OCI-LY3 (cell line): ENCODE measurements around the gene ZNF362.

ENCODE experiments used
- EZH2phosphoT487 ChIP-seq: fragments of 200-600 bp; shearing (Covaris generic); IDR thresholded peaks from 2 replicates; pipeline ENCODE4 v1.6.1; 2018; ENCODE audit warnings: antibody characterized with exemption, mixed run types, low read depth
- TF ChIP-seq, protein P1 (sequence below): fragments of 200-600, 300-600 bp; sonication (generic); IDR thresholded peaks from 2 replicates; pipeline ENCODE4 v1.5.1; 2014; ENCODE audit warnings: antibody characterized with exemption, low read length, low read depth

DNA sequence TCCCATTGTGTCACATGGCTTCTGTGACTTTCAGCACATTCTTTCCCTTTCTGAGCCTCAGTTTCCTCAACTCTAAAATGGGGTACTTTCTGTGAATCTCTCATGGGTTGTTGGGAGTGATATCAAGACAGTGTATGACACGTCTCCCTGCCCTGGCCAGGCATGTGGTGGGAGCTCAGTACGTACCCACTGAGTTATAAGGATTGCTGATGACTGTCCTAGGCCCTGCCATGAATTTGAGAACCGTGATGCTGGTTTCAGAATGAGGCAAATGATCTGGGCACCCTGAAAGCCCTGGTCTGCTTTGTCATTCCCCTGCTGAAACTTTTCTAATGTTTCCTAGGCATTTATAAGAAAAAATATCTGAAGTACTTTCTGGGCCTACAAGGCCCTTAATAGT lies 3.6 kb downstream of the ZNF362 start:
- TF ChIP-seq, protein P1, sequence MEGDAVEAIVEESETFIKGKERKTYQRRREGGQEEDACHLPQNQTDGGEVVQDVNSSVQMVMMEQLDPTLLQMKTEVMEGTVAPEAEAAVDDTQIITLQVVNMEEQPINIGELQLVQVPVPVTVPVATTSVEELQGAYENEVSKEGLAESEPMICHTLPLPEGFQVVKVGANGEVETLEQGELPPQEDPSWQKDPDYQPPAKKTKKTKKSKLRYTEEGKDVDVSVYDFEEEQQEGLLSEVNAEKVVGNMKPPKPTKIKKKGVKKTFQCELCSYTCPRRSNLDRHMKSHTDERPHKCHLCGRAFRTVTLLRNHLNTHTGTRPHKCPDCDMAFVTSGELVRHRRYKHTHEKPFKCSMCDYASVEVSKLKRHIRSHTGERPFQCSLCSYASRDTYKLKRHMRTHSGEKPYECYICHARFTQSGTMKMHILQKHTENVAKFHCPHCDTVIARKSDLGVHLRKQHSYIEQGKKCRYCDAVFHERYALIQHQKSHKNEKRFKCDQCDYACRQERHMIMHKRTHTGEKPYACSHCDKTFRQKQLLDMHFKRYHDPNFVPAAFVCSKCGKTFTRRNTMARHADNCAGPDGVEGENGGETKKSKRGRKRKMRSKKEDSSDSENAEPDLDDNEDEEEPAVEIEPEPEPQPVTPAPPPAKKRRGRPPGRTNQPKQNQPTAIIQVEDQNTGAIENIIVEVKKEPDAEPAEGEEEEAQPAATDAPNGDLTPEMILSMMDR = no peak
- TF ChIP-seq EZH2phosphoT487 = no peak
